ENCODE results near the gene MORN3. TPM values are rescaled to one million over a fixed set of nuclear protein-coding genes. Genes with fewer than 3 reads are reported as not detected.

MORN3 gene
- total and polyA plus RNA-seq, 2 of the 8 experiments (the other 6 are each of a cell fraction or from before 2014, with no cell fraction given): 0.39 to 0.93 TPM

- Histone ChIP-seq H3K4me1 (replicated peaks in 1 of 4; ENCODE audit: control insufficient read depth in 3 of 4, insufficient read depth in 4 of 4, low read length in 3 of 4) (peaks cover 0 to 3% (median 0%) of the 10 kb centered on the region in 4 experiments; a peak in 2 of 7 replicates), H3K36me3 (ENCODE audit: control insufficient read depth in 2 of 4, insufficient read depth in 4 of 4, low read length in 3 of 4) (no peaks in the 10 kb centered on the region), H2BK20ac (ENCODE audit: low read length) (no peak overlapping the region), H2BK12ac (ENCODE audit: low read depth, low read length) (no peak overlapping the region), H3K9ac (replicated peaks in 1 of 4; ENCODE audit: extremely low read depth in 1 of 4, low read depth in 3 of 4, low read length in 3 of 4) (no peak overlapping the region), H2BK120ac (replicated peaks; ENCODE audit: low read depth, low read length) (no peak overlapping the region), H2BK15ac (ENCODE audit: low read length) (no peak overlapping the region), H3K9me3 (ENCODE audit: insufficient read depth in 2 of 2, low read depth in 1 of 2, low read length in 1 of 2) (no peaks in the 10 kb centered on the region), H4K91ac (replicated peaks; ENCODE audit: insufficient read length, low read length) (no peak overlapping the region), H3K14ac (ENCODE audit: insufficient read length) (no peak overlapping the region), H3K4me2 (ENCODE audit: insufficient read depth in 1 of 2, low read depth in 2 of 2, low read length in 2 of 2) (no peak overlapping the region), H4K8ac (ENCODE audit: extremely low read depth, insufficient read depth, low read length) (no peak overlapping the region; the same call in 1 of the 2 replicates), H3K27ac (ENCODE audit: low read depth, low read length) (no peak overlapping the region), H4K20me1 (replicated peaks in 1 of 2; ENCODE audit: control insufficient read depth in 1 of 2, insufficient read depth in 2 of 2, low read length in 2 of 2) (no peaks in the 10 kb centered on the region), H3K18ac (ENCODE audit: extremely low read depth, low read length) (no peak overlapping the region), H2AFZ (ENCODE audit: low read length) (no peak overlapping the region), H2AK5ac (ENCODE audit: low read depth, low read length) (no peak overlapping the region), H3K79me1 (ENCODE audit: low read depth, low read length) (no peaks in the 10 kb centered on the region), H3K4me3 (ENCODE audit: extremely low read depth in 1 of 4, insufficient read depth in 2 of 4, low read depth in 3 of 4, low read length in 4 of 4) (no peak overlapping the region), H3K4ac (replicated peaks; ENCODE audit: insufficient read length, low read depth, low read length) (no peak overlapping the region), H3K23ac (ENCODE audit: insufficient read length) (no peak overlapping the region), H4K5ac (ENCODE audit: insufficient read length, low read depth, low read length) (no peak overlapping the region), H3K23me2 (ENCODE audit: low read depth, low read length) (no peaks in the 10 kb centered on the region), H3K79me2 (ENCODE audit: control insufficient read depth in 1 of 2, insufficient read depth in 2 of 2, low read length in 2 of 2) (no peaks in the 10 kb centered on the region), H2BK5ac (ENCODE audit: low read depth, low read length) (no peak overlapping the region), H3K27me3 (replicated peaks in 1 of 4; ENCODE audit: control insufficient read depth in 3 of 4, extremely low read depth in 1 of 4, insufficient read depth in 3 of 4, low read length in 3 of 4) (no peaks in the 10 kb centered on the region), H3K56ac (replicated peaks; ENCODE audit: insufficient read length, low read depth, low read length) (no peak overlapping the region)
- TF ChIP-seq CHD1 (IDR thresholded peaks at IDR 0.05; ENCODE audit: low read depth, low read length) (no peak), ZNF274 (IDR thresholded peaks at IDR 0.05; ENCODE audit: borderline replicate concordance, extremely low read depth, low read length) (no peak), TBP (IDR thresholded peaks at IDR 0.05; ENCODE audit: low read depth, low read length) (no peak), YY1 (IDR thresholded peaks at IDR 0.05; ENCODE audit: low read depth, low read length) (no peak), KDM4A (IDR thresholded peaks at IDR 0.05; ENCODE audit: low read depth, low read length, severe bottlenecking) (no peak), USF2 (IDR thresholded peaks at IDR 0.05; ENCODE audit: low read length) (no peak), CTBP2 (IDR thresholded peaks at IDR 0.05; ENCODE audit: borderline replicate concordance, insufficient read depth, insufficient read length, low read length) (no peak), PHF8 (conservative IDR thresholded peaks at IDR 0.05; ENCODE audit: low read depth, low read length) (no peak), SIRT6 (IDR thresholded peaks at IDR 0.05; ENCODE audit: low read length) (no peak), BRCA1 (IDR thresholded peaks at IDR 0.05; ENCODE audit: low read depth, low read length) (no peak), BACH1 (IDR thresholded peaks at IDR 0.05; ENCODE audit: low read length) (no peak), EZH2 (IDR thresholded peaks at IDR 0.05; ENCODE audit: low read depth, low read length, severe bottlenecking) (no peak)
- ChIA-PET CTCF (ENCODE audit: partially characterized antibody) (interaction anchor here (1.5 to 3.9 kb wide), 2 partner anchors 10 to 104 kb away, joined by 7 to 18 read pairs; partner anchors contain the start of gene RHOF), POLR2A (ENCODE audit: partially characterized antibody) (interaction anchor here (1.2 to 1.7 kb wide), 2 partner anchors 85 to 112 kb away, joined by 3 to 5 read pairs; no protein-coding TSS in a partner anchor)
- DNase-seq (ENCODE audit: low read depth in 1 of 2, low spot score in 2 of 2) (no peak), FAIRE-seq (no peak)
- 89% methylated on average over 3 of the region's 3 CpGs; no CpG with 5 or more reads in 1 of the 2 experiments for WGBS, 2 experiments (ENCODE audit: extremely low coverage in 1 of 2, insufficient coverage in 1 of 2, insufficient read length in 1 of 2, insufficient replicate concordance in 2 of 2, low coverage in 1 of 2, low lambda C conversion rate in 2 of 2, missing lambda C conversion rate in 1 of 2)
Observed at GRCh38 chr12:121688966-121689365, 19.5 kb upstream of the MORN3 start.

Data from H1 (cell line).